IMR-90 (cell line): Measurements from ENCODE around the gene MRPL48. TPM values are rescaled to one million over a fixed set of nuclear protein-coding genes. Genes with fewer than 3 reads are reported as not detected.

Experiments
- ATAC-seq: fragments of 200-7000 bp; cut with Tn5 transposase; 2 replicates; pipeline ENCODE4 v1.9.1; 2020; ENCODE audit warnings: low read depth, mild to moderate bottlenecking, moderate library complexity
- BruUV-seq: library from RNA; stranded (reverse); fragments of 400-500 nt; replicated peaks from 2 replicates; lab custom pipeline; 2021; lab: Mats Ljungman, UMichigan
- CTCF ChIA-PET: fragments of 300-600 bp; formaldehyde crosslinking; extraction: SDS; loops from one replicate; lab custom pipeline; 2021; ENCODE audit warnings: antibody characterized with exemption; lab: Yijun Ruan, JAX
- POLR2A ChIA-PET: fragments of 300-600 bp; sonication (Branson Sonifier 250); formaldehyde crosslinking; loops from one replicate; lab custom pipeline; 2022; ENCODE audit warnings: antibody characterized with exemption; ENCODE audit not compliant: unreplicated experiment; lab: Charles Lee
- DNase-seq: peaks from one replicate; pipeline ENCODE4 v3.0.0; 2013
- H2AFZ ChIP-seq: replicated peaks from 2 replicates; pipeline ENCODE3; 2013; ENCODE audit warnings: low read length, mild to moderate bottlenecking; ENCODE audit not compliant: poor library complexity
- H2AK5ac ChIP-seq: 2 replicates; pipeline ENCODE4 v1.6.1; 2013; ENCODE audit warnings: low read depth, low read length, inconsistent platforms
- H2AK9ac ChIP-seq: replicated peaks from 2 replicates; pipeline ENCODE3; 2013; ENCODE audit warnings: mild to moderate bottlenecking, low read depth, low read length, moderate library complexity; ENCODE audit not compliant: poor library complexity
- H2BK120ac ChIP-seq: 2 replicates; pipeline ENCODE4 v1.6.1; 2013; ENCODE audit warnings: low read depth, low read length, inconsistent platforms
- H2BK15ac ChIP-seq: 3 replicates; pipeline ENCODE4 v1.6.1; 2013; ENCODE audit warnings: low read depth, low read length, inconsistent platforms
- H2BK20ac ChIP-seq: 2 replicates; pipeline ENCODE4 v1.6.1; 2013; ENCODE audit warnings: low read depth, mild to moderate bottlenecking, inconsistent platforms, low read length, moderate library complexity
- H2BK5ac ChIP-seq: 2 replicates; pipeline ENCODE4 v1.6.1; 2013; ENCODE audit warnings: mild to moderate bottlenecking, low read depth, low read length, inconsistent platforms; ENCODE audit not compliant: poor library complexity, severe bottlenecking
- H3K14ac ChIP-seq: replicated peaks from 2 replicates; pipeline ENCODE4 v1.6.1; 2013; ENCODE audit warnings: low read depth, low read length, inconsistent platforms
- H3K18ac ChIP-seq: 2 replicates; pipeline ENCODE4 v1.6.1; 2013; ENCODE audit warnings: low read depth, low read length, control low read depth
- H3K23ac ChIP-seq: 2 replicates; pipeline ENCODE4 v1.6.1; 2013; ENCODE audit warnings: low read depth, low read length, inconsistent platforms
- H3K27ac ChIP-seq: 2 replicates; pipeline ENCODE4 v1.5.1; 2013; ENCODE audit warnings: mild to moderate bottlenecking, control low read depth, low read length; ENCODE audit not compliant: insufficient read depth
- H3K27me3 ChIP-seq: 2 replicates; pipeline ENCODE4 v1.6.1; 2013; ENCODE audit warnings: low read length; ENCODE audit not compliant: control insufficient read depth, insufficient read depth
- H3K36me3 ChIP-seq: 2 replicates; pipeline ENCODE4 v1.6.1; 2013; ENCODE audit warnings: low read length, mixed read lengths; ENCODE audit not compliant: control insufficient read depth, insufficient read depth
- H3K4ac ChIP-seq: 2 replicates; pipeline ENCODE4 v1.6.1; 2013; ENCODE audit warnings: low read depth, low read length, inconsistent platforms
- H3K4me1 ChIP-seq: 2 replicates; pipeline ENCODE4 v1.6.1; 2013; ENCODE audit warnings: low read length, mixed read lengths; ENCODE audit not compliant: control insufficient read depth, insufficient read depth
- H3K4me2 ChIP-seq: 2 replicates; pipeline ENCODE4 v1.6.1; 2013; ENCODE audit warnings: low read depth, mild to moderate bottlenecking, control low read depth, low read length, moderate library complexity
- H3K4me3 ChIP-seq: 2 replicates; pipeline ENCODE4 v1.5.1; 2013; ENCODE audit warnings: low read depth, mild to moderate bottlenecking, control low read depth, low read length, moderate library complexity; ENCODE audit not compliant: insufficient read depth
- H3K56ac ChIP-seq: 2 replicates; pipeline ENCODE4 v1.6.1; 2013; ENCODE audit warnings: low read length, inconsistent platforms; ENCODE audit not compliant: insufficient read depth; ENCODE audit errors: extremely low read depth
- H3K79me1 ChIP-seq, 2 experiments: 2 replicates each; pipeline ENCODE4 v1.6.1; 2013; ENCODE audit warnings: low read length in 2 of 2, inconsistent platforms in 1 of 2, low read depth in 1 of 2
- H3K9ac ChIP-seq: 2 replicates; pipeline ENCODE4 v1.6.1; 2013; ENCODE audit warnings: low read depth, low read length, control low read depth
- H3K9me1 ChIP-seq: 2 replicates; pipeline ENCODE4 v1.6.1; 2013; ENCODE audit warnings: low read length, inconsistent platforms; ENCODE audit not compliant: insufficient read depth
- H3K9me3 ChIP-seq: 2 replicates; pipeline ENCODE4 v1.6.1; 2013; ENCODE audit warnings: low read length; ENCODE audit not compliant: control insufficient read depth, insufficient read depth
- H4K20me1 ChIP-seq: 2 replicates; pipeline ENCODE4 v1.6.1; 2013; ENCODE audit warnings: low read length, inconsistent platforms; ENCODE audit not compliant: insufficient read depth
- H4K5ac ChIP-seq: 2 replicates; pipeline ENCODE4 v1.6.1; 2013; ENCODE audit warnings: mild to moderate bottlenecking, low read depth, low read length, control low read depth
- H4K8ac ChIP-seq, 2 experiments: 2 replicates each; pipeline ENCODE4 v1.6.1; 2013; ENCODE audit warnings: low read depth in 2 of 2, low read length in 2 of 2, control low read depth in 1 of 2, inconsistent platforms in 1 of 2
- H4K91ac ChIP-seq: 2 replicates; pipeline ENCODE4 v1.6.1; 2013; ENCODE audit warnings: low read depth, low read length, inconsistent platforms; ENCODE audit not compliant: insufficient read depth
- BHLHE40 ChIP-seq: fragments of 150-350 bp; IDR thresholded peaks from 2 replicates; pipeline ENCODE4 v1.6.1; 2016; ENCODE audit warnings: mild to moderate bottlenecking, low read depth, low read length
- CEBPB ChIP-seq: IDR thresholded peaks from 2 replicates; pipeline ENCODE4 v1.6.1; 2012; ENCODE audit warnings: low read depth, low read length, improper control_type of control experiment
- CHD1 ChIP-seq: IDR thresholded peaks from 2 replicates; pipeline ENCODE4 v1.6.1; 2012; ENCODE audit warnings: low read depth, low read length, improper control_type of control experiment
- FOS ChIP-seq: fragments of 150-350 bp; IDR thresholded peaks from 2 replicates; pipeline ENCODE4 v1.6.1; 2016; ENCODE audit warnings: low read depth, low read length
- MAFK ChIP-seq: IDR thresholded peaks from 2 replicates; pipeline ENCODE4 v1.6.1; 2012; ENCODE audit warnings: low read depth, low read length, improper control_type of control experiment
- MAZ ChIP-seq: IDR thresholded peaks from 2 replicates; pipeline ENCODE4 v1.6.1; 2012; ENCODE audit warnings: low read depth, mild to moderate bottlenecking, low read length, improper control_type of control experiment, moderate library complexity, borderline replicate concordance
- MXI1 ChIP-seq: IDR thresholded peaks from 2 replicates; pipeline ENCODE4 v1.6.1; 2012; ENCODE audit warnings: low read depth, mild to moderate bottlenecking, low read length, moderate library complexity, borderline replicate concordance
- NFE2L2 ChIP-seq: fragments of 150-350 bp; IDR thresholded peaks from 2 replicates; pipeline ENCODE4 v1.6.1; 2016; ENCODE audit warnings: low read depth, mild to moderate bottlenecking, low read length
- POLR2A ChIP-seq: IDR thresholded peaks from 2 replicates; pipeline ENCODE4 v1.6.1; 2012; ENCODE audit warnings: mild to moderate bottlenecking, low read depth, low read length
- RAD21 ChIP-seq: IDR thresholded peaks from 2 replicates; pipeline ENCODE4 v1.6.1; 2012; ENCODE audit warnings: low read length, improper control_type of control experiment
- RCOR1 ChIP-seq: IDR thresholded peaks from 2 replicates; pipeline ENCODE4 v1.6.1; 2012; ENCODE audit warnings: mild to moderate bottlenecking, low read length, improper control_type of control experiment; ENCODE audit not compliant: insufficient replicate concordance
- RFX5 ChIP-seq: IDR thresholded peaks from 2 replicates; pipeline ENCODE4 v1.8.0; 2012; ENCODE audit warnings: low read depth, mild to moderate bottlenecking, low read length, moderate library complexity
- SMC3 ChIP-seq: fragments of 150-350 bp; IDR thresholded peaks from 2 replicates; pipeline ENCODE4 v1.6.1; 2016; ENCODE audit warnings: low read depth, mild to moderate bottlenecking, antibody characterized with exemption, low read length, moderate library complexity
- WGBS, 2 experiments: methylation state at CpG; one replicate each; pipeline versions ENCODE4 v1.1.5 to v1.1.7; 2013; ENCODE audit warnings: missing lambda C conversion rate in 2 of 2; ENCODE audit not compliant: insufficient read length in 1 of 2; ENCODE audit errors: extremely low coverage in 2 of 2; 5-methylcytosine and 5-hydroxymethylcytosine counted together
- dilution Hi-C: fragments of 300-500 bp; cut with HindIII; formaldehyde crosslinking; loops from one replicate; pipeline ENCODE4 v1.14.3; 2018; ENCODE audit warnings: low sequenced_read_pairs; ENCODE audit not compliant: unreplicated experiment
- in situ Hi-C: fragments of 300-500 bp; cut with MboI; formaldehyde crosslinking; loops from 3 replicates; pipeline ENCODE4 v1.14.3; 2019; ENCODE audit warnings: low sequenced_read_pairs, inconsistent platforms, mixed read lengths
- intact Hi-C: fragments of 100-400 bp; cut with micrococcal nuclease; formaldehyde crosslinking; loops from 2 replicates; pipeline ENCODE4 v1.10.0; 2022
- polyA plus RNA-seq, 3 experiments: library from polyadenylated mRNA; depleted of rRNA; stranded (reverse); fragments of >200 nt; gene quantifications; 2 replicates each; pipeline ENCODE4 v1.2.3, GENCODE V29; 2012; ENCODE audit warnings: low replicate concordance in 1 of 3
- total RNA-seq: library from RNA; depleted of rRNA; stranded (reverse); fragments of >200 nt; gene quantifications from 2 replicates; pipeline ENCODE4 v1.2.3, GENCODE V29; 2012
- TF ChIP-seq, protein P1 (sequence below): conservative IDR thresholded peaks from 2 replicates; pipeline ENCODE4 v1.5.1; 2012; ENCODE audit warnings: mild to moderate bottlenecking, low read depth, low read length, improper control_type of control experiment
- TF ChIP-seq, protein P2 (sequence below): fragments of 150-350 bp; IDR thresholded peaks from 2 replicates; pipeline ENCODE4 v1.6.1; 2016; ENCODE audit warnings: low read depth, mild to moderate bottlenecking, low read length, moderate library complexity, borderline replicate concordance
- TF ChIP-seq, protein P3 (sequence below): fragments of 150-350 bp; IDR thresholded peaks from 2 replicates; pipeline ENCODE4 v1.6.1; 2017; ENCODE audit warnings: mild to moderate bottlenecking, antibody characterized with exemption, low read length, low read depth

Gene MRPL48
- total and polyA plus RNA-seq, 2 of the 4 experiments (the other 2 are of a cell fraction): 24.0 to 29.4 TPM

DNA sequence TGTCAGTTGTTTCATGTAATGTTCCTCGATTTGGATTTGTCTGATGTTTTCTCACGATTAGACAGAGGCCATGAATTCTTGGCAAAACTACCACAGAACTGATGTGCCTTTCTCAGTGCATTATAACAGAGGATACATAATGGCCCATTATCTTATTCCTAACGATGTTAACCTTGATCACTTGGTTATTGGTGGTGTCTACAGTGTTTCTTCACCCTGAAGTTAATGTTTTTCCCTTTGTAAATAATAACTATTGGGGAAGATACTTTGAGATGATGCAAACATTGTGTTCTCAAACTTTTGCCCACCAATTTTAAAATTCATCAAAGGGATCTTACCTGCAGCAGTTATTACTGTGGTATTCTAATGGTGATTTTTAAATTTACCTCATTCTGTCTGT is 39.9 kb upstream of the MRPL48 start:
- Histone ChIP-seq H4K5ac (no peak overlapping the region), H2BK20ac (no peak overlapping the region), H3K79me1 (peaks cover 13 to 58% of the 10 kb centered on the region in 2 experiments), H3K9me1 (peaks cover 7% of the 10 kb centered on the region; the same call in 1 of the 2 replicates), H3K56ac (no peak overlapping the region), H3K23ac (no peak overlapping the region), H3K27me3 (no peaks in the 10 kb centered on the region), H3K36me3 (no peaks in the 10 kb centered on the region; the same call in none of the 2 replicates), H3K4me1 (no peaks in the 10 kb centered on the region), H2AK5ac (no peak overlapping the region), H3K4me2 (no peak overlapping the region), H3K18ac (no peak overlapping the region), H4K91ac (no peak overlapping the region), H3K14ac (no peak overlapping the region), H3K27ac (no peak overlapping the region), H3K4ac (no peak overlapping the region), H4K8ac (no peak overlapping the region), H2BK15ac (no peak overlapping the region), H3K4me3 (no peak overlapping the region), H2AFZ (no peak overlapping the region), H3K9ac (no peak overlapping the region), H2BK5ac (no peak overlapping the region), H3K9me3 (no peaks in the 10 kb centered on the region), H4K20me1 (peaks cover 89% of the 10 kb centered on the region), H2BK120ac (no peak overlapping the region), H2AK9ac (no peak overlapping the region)
- in situ Hi-C loops (no loop called here), dilution Hi-C loops (no loop called here), intact Hi-C loops (no loop called here)
- POLR2A ChIA-PET: no interaction called here
- no TSS peak for BruUV-seq
- WGBS, 2 experiments: no CpG with 5 or more reads among the region's 3 CpGs
- no peak for DNase-seq
- no peak for ATAC-seq
- CTCF ChIA-PET: no interaction called here
- no peak for TF ChIP-seq CEBPB
- TF ChIP-seq BHLHE40: no peak
- no peak for TF ChIP-seq MXI1
- TF ChIP-seq, protein P1, sequence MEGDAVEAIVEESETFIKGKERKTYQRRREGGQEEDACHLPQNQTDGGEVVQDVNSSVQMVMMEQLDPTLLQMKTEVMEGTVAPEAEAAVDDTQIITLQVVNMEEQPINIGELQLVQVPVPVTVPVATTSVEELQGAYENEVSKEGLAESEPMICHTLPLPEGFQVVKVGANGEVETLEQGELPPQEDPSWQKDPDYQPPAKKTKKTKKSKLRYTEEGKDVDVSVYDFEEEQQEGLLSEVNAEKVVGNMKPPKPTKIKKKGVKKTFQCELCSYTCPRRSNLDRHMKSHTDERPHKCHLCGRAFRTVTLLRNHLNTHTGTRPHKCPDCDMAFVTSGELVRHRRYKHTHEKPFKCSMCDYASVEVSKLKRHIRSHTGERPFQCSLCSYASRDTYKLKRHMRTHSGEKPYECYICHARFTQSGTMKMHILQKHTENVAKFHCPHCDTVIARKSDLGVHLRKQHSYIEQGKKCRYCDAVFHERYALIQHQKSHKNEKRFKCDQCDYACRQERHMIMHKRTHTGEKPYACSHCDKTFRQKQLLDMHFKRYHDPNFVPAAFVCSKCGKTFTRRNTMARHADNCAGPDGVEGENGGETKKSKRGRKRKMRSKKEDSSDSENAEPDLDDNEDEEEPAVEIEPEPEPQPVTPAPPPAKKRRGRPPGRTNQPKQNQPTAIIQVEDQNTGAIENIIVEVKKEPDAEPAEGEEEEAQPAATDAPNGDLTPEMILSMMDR: no peak
- no peak for TF ChIP-seq MAZ
- TF ChIP-seq MAFK: no peak
- TF ChIP-seq POLR2A: no peak
- no peak for TF ChIP-seq CHD1
- TF ChIP-seq RAD21: no peak
- TF ChIP-seq, protein P2, sequence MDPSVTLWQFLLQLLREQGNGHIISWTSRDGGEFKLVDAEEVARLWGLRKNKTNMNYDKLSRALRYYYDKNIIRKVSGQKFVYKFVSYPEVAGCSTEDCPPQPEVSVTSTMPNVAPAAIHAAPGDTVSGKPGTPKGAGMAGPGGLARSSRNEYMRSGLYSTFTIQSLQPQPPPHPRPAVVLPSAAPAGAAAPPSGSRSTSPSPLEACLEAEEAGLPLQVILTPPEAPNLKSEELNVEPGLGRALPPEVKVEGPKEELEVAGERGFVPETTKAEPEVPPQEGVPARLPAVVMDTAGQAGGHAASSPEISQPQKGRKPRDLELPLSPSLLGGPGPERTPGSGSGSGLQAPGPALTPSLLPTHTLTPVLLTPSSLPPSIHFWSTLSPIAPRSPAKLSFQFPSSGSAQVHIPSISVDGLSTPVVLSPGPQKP: no peak
- TF ChIP-seq RCOR1: no peak
- TF ChIP-seq SMC3: no peak
- no peak for TF ChIP-seq RFX5
- TF ChIP-seq NFE2L2: no peak
- no peak for TF ChIP-seq FOS
- TF ChIP-seq, protein P3, sequence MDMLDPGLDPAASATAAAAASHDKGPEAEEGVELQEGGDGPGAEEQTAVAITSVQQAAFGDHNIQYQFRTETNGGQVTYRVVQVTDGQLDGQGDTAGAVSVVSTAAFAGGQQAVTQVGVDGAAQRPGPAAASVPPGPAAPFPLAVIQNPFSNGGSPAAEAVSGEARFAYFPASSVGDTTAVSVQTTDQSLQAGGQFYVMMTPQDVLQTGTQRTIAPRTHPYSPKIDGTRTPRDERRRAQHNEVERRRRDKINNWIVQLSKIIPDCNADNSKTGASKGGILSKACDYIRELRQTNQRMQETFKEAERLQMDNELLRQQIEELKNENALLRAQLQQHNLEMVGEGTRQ: no peak
